RKO (cell line): ENCODE measurements around the gene TUBB1.
"Not testable (repeated sequence)": the region's sequence is repeated elsewhere in the genome, so short reads cannot be mapped to it uniquely, and the experiment has no call there.

Source experiments
- DNase-seq: peaks from one replicate; pipeline ENCODE4 v3.0.0-alpha.2; 2016; ENCODE audit warnings: low spot score

TUBB1 gene

DNA sequence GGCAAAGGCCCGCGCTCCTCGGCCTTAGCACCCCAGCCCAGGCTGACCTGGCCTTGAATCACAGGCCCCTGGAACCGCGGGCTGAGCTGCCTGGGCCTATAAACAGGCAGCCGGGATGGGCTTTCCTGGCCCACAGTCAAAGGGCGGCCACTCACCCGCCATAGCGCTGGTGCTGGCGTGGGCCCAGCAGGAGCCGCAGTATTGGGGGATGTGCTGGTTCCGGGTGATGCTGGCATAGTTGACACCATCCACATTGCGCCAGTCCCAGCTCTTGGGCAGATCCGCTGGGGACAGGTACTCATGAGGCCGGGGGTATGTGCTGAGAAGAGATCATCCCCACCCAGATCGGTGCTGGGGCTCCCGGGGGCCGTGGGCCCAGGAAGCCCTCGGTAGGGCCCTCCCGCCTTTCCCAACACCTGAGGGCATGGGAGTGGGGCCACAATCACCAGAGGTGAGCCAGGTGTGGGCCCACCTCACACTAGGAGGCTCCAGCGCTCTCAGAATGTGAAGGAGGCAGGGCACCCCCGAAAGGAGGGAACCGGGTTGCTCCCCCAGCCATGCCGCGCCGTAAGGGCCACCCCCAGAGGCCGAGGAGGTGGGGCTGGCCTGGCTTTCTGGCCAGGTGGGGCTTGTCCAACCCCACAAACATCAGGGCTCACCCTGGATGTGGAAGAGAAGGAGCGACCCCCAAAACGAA, 12.9 kb upstream of the TUBB1 start:
- DNase-seq, result peak; percentile 81

DNA sequence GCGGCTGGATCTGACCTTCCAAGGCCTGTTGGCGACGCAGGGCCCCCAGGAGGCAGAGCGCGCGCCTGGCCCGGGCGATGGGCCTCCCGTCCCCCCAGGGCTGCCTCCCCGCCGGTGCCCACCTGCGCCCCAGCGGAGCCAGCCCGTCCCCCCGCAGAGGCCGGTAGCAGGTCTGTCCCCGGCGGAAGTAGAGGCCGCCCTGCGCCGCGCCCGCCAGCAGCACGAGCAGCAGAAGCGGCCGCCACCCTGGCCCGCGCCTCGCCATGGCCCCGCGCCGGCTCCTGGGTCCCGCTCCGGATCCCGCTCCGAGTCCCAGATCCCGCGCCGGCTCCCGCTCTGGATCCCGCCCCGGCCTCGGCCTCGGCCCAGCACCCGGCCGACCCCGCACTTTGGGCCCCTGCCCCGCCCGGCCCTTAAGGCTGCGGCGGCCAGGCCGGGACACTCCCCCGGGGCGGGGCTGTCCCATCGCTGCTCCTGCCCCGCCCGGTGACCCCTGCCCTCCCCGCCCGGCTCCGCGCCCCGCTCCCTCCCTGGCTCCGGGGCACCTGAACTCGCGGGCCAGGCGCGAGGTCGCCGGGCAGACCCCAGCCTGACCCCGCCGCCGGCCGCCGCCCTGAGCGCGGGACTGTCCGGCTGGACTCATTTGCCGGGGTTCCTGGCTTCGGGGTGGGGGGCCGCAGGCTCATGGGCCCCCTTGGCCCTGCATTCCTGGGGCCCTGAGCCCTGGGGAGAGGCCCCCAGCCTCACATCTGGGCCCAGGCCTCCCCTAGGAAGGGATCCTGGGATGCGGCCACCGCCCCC, 12.2 kb upstream of the TUBB1 start, which contains the start of gene CTSZ:
CTSZ (minus strand) TSS at position 391 of the 801 bp plus-strand sequence; CDS start at position 265, 126 bp downstream.
- DNase-seq, result peak; percentile 70

DNA sequence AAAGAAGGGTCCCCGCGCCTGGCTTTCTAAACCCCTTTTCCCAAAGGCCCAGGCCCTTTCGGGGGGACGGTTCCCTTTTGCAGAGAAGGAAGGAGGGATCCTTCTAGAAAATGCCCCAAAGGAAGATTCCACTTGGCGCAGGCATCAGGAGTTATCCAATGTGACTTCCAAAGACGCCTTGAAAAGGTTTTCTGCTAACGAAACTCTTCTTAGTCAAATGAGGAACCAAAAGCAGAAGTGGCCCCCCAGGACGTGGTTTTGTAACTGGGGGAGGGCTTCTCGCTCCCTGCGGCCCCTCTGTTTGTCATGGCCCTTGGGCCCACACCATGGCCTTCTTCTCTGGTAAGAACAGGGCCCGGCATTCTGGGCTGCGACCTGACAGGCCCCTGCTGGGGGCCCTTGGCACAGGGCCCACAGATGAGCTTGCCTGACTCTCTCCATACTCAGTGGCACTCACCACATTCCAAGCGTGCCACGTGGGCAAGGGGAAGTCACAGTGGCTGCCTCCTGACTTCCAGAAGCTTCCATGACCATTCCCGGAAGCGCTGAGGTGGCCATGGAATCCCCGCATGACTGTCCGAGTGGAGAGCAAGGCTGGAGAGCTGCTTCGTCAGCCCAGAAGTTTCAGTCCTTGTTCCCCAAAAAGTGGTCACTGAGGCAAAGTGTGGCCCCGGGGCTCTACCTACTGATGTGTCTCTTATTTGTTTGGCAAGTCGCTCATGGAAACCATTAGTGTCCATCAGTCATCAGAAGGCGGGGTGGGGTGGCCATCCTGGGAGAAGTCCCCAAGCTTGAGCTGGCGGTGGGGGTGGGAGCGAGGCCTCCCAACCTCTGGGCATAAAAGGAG, 11.3 kb upstream of the TUBB1 start:
- DNase-seq, result no peak

DNA sequence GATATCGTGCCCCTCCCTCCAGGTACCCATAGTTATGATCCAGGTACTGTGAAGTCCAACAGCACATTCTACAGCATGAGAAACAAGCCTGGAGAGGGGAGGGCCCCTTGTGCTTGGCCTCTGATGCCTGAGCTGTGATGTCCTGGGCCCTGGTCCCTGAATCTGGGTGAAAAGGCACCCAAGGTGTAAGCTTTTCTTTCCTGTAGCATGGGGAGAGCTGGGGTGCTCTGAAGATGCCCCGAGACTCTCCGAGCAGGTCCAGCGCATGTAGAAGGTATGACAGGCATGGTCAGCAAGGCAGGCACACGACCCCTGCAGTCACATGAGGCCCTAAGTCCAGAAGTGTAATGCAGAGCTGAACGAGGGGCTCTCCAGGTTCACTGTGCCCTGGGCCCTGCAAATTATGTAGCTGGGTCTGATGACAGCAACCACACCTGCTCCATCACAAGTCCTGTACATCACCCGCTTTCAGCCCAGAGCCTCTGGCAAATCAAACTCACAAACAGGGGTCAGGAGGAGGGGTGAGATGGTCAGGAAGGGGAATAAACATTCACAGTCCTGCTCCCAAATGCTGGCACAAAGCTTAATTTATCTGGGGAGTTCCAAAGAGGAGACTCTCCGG, 10.4 kb upstream of the TUBB1 start:
- no peak for DNase-seq

DNA sequence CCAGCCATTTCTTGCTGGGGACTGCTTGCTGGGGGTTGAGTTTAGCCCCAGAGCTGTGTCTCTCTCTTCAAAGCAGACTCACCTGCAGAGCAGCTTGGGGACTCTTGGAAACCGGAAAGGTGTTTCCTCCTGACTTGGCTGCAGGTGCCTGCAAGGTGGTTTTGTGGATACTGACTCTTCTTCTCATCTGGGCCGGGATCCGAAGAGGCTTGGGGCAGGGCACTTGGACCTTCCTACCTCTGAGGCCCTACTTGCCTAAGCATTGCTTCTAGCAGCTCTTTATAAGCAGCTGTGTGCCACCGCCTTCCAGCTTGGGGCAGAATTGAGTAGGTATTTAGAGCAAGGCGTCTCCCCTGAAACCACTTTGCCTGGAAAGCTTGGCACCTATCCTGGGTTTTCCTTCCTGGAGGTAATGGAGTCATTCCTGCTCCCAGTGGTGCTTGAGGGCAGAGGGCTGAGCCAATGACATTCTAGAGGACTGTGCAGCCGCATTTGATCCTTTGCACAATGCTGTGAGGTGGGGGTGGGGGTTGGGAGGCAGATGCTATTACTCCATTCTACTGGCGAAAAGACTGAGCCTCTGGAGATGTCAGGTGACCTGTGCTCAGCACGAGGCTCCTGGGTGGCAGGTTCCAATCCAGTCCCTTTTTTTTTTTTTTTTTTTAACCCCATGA, 8.8 kb upstream of the TUBB1 start:
- DNase-seq, result no peak

DNA sequence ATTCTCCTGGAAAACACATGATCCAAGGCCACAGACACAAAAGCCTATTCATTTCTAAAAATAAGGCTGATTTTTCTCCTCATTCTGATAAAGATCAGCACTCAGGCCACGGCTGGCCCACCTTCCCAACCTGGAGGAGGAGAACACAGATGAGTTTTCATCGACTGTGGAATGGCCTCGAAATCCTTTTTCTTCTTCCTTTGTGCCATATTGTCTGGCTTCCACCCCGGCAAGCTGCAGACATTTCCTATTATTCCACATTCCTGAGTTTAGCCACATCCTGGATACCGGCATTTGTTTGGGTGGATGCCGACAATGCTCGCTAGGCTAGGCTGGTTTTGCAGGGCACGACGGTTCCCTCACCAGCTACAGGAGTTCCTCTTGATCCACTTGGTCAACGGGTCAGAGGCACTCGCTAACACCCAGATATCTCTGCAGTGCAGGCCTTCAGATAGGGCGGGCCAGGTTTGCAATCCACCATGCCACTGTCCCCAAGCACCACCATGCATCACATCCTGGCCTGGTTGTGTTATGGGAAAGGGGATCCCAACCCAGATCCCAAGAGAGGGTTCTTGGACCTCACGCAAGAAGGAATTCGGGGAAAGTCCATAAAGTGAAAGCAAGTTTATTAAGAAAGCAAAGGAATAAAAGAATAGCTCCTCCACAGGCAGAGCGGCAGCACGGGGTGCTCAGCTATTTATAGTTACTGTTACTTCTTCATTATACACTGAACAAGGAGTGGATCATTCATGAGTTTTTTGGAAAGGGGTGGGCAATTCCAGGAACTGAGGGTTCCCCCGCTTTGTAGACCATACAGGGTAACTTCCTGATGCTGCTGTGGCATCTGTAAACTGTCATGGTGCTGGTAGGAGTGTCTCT, 8.0 kb upstream of the TUBB1 start:
- DNase-seq, result no peak

DNA sequence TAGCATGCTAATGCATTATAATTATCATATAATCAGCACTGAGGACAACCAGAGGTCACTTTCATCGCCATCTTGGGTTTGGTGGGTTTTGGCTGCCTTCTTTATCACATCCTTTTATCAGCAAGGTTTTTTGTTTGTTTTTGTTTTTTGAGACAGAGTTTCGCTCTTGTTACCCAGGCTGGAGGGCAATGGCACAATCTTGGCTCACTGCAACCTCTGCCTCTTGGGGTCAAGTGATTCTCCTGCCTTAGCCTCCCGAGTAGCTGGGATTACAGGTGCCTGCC, 7.4 kb upstream of the TUBB1 start:
- not testable (repeated sequence) for DNase-seq

DNA sequence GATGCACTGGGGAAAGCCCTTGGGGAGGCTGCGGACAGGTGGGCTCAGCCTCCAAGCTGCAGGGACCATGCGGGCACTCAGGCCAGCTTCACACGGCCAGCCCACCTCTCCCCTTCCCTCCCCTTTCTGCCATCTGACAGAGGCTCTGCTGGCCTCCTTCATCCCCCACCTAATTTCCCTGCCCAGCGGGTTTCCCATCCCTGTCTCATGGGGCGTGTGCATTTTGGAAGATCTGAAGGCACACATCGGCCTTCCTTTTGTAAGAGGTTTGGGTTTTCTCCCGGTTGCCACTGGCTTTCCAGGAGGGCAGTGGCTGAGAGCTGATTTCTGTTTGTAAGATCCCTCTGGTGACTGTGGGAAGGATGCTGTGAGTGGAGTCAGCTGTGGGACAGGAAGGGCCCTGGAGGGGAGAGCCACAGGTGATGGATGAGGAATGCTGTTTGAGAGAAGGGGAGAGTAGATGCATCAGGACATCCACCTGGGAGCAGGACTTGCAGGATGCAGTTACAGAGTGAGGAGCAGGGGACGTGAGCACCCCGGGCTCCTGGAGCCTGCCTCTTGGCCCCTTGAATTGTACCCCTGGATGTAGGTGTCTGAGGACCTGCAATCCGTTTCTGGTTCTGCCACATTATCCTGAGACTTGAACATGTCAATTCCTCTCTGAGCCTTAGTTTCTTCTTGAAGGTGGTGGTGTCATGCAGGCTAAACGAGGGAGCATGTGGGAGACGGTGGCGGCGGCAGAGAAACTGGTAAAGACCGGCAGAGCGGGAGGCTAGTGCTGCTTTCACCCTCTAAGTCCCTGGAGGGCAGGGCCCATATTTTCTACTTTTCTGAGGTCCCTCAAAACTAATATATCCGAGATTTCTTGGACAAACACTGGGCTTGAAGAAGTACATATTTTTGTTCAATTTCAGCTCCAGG, 5.9 kb upstream of the TUBB1 start:
- no peak for DNase-seq

DNA sequence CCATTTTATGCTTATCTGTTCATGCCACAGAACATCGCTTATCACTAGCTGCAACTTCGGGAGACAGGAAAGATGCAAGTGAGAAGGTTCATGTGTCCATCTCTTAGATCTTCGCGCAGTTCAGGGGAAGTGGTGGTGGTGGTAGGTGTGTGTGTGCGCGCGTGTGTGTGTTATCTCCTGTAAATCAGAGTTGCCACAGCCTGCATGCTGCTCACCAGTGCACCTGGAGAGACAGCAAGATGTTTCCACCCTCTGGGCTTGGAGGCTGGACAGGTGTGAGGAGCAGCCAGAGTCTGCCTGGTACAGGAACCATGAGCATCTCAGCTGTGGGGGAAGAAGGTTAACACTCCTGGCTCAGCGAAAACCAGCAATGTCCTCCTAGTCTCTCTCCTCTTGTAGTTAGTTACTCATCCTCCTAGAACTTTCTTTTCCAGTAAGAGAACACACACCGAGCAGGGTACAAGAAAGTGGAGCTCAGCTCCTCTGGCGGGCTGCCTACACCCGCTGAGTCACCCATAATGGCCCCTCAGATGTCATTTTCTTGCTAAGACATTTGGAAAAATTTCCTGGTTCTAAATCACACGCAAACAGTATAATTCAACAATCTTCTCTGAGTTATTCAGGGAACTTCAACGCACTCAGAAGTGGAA, 5.1 kb upstream of the TUBB1 start:
- DNase-seq, result no peak

DNA sequence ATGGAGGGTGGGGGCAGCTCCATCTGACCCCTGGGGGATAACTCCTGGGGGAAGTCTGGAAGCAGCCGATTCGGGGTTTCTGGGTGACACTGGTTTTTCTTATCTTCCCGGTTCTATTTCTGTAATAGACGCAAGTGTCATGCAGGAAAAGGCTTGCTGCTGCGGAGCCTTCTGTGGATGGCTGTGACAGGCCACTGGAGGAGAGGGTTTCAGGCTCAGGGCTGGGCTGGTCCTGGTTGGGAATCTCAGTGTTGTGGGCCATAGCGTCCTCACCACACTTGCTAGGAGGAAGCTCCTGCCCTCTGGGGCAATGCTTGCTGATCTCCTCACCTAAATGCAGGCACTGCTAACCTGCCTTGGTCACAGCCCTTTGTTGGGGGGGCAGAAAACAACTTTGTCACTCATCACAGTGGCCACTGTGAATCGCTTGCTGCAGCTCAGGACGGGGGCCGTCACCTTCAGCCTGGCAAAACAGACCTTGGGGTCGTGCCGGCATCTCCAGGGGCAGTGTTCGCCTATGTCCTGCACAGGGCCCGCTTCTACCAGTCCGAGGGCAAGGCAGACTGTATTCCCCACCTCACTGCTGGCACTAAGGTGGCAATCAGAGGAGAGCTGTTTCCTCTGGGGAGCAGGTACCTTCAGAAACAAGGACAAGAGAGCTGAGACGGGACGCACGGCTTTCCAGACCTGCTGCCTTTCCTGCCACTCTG, 4.4 kb upstream of the TUBB1 start:
- DNase-seq, result no peak

DNA sequence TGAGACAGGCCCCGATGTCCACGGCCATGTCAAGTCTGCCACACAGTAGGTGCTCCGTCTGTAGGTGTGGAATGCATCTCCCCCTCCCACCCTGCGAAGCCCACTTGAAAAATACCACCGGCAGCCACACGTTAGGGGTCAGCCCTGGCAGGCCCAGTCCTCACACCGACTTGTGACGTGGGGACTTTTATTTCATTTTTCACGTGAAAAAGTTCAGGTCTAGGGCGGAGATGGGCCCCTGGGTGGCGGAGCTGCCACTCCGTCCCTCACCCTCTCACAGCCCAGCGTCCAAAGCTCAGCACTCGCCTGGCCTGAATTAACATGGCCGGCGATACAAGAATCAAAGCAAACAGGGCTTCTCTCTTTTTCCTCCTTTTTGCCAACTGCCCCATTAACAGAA, 3.8 kb upstream of the TUBB1 start:
- DNase-seq, result no peak

DNA sequence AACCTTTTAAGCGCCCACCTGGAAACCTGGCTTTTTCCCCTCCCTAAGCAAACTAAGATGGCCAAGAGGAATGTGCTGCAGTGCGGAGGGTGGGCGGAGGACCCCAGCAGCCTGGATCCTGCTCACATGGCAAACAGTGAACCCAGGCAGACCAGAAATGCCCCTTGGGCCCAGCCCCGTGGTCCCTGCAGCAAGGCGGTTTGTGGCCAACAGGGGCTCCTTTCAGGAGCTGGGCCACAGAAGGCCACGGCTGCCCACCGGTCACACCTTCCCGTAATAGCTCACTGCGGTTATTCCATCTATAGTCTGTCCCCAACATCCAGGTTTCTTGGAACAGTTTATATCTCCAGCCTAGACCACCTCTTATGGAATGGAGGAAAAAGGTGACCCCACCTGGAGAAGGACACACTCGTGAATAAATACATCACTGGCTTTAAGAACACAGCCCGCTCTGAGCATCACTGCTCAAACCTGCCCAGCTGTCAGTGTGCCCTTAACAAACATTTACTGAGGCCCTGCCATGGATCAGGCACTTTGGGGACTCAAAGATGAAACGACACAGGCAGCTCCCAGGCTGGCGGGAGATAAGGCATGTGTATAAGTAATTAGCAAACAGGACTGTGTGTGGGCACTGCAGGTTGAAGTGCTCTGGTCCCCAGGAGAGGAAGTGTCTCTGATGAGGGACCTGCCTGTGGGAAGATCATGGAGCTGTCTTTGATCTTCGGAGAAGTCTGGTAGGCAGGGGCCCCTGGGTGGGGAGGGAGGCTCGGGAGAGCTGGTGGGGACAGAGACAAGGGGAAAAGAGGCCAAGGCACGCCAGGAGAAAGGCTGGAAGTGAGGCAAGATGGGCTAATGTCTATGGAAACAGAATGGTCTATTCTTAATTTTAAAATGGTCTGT, 3.2 kb upstream of the TUBB1 start:
- DNase-seq, result no peak

DNA sequence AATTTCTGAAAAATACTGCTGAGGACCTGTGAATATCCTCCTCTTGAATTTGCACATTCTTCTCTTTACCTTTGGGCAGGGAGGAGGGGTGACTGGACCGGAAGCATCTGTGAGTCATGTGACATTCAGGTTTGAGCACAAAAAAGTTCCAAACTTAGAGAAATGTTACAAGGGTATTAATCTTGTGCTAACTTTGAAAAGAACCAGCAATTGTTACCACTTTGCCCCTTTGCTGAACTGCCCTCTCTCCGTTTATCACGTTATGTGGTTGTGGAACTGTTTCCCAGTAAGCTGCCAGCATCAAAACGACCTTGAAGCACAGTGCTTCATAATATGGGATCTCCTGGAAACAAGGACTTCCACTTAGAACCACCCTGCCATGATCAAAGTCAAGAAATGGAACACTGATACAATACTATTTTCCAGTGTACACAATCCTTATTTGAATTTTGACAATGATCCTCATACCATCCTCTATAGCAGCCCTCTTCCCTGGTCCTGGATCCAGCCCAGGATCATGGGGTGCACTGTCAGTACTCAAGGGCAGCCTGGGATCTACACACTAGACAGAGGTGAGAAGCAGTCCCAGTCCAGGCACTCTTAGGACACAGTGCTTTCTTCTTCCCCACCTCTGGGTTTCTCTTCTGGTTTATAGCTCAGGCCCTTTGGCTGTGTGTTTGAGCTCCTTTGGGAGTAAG, 2.3 kb upstream of the TUBB1 start:
- no peak for DNase-seq

DNA sequence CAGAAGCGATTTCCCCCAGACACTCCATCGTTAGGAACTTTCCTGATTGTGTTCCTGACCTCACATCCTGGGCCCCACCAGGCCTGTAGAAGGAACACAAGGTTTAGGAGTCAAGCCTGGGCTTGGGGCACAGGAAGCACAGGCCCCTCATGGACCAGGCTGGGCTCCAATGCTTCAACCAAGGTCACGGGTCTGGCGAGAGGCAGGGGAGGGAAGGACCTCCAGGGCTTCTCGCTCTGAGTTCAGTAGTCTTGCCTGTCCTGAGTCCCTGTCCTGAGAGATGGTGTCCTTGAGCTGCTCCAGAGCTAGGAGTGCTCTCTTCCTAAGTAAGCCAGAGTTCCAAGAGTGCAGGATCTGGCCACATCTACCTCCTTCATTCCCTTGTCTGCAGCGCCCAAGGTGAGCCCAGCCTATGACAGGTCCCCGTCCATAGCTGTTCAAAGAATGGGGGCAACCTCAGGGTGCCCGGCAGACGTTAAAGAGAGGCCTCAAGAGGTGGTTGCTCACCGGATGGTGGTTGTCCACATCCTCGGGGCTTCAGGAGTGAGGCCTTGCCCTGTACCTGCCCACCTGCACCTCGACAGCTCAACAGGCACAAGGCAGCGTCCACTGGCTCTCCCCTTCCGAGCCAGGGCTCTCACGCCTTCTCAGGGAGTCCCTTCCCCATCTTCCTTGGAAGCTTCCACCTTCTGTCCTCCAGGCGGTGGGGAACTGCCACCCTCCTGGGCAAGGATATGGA, 1.6 kb upstream of the TUBB1 start:
- DNase-seq, result no peak

DNA sequence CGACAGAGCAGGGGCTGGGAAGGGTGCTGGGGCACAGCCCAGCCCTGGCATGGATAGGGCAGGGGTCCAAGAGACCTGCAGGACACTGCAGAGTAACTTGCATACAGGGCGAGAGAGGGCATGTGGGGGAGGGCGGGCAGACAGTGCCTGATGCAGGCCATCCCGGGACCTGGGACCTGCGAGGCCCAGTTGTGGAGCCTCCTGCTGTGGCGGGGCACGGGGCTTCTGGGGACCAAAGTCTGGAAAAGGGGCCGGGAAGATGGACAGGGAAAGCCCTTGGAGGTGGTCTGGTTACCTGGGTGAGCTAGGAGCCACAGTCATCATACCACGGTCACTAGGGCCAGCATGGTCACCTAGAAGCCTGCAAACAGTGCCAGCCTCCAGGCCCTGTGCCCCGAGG, 412 bp upstream of the TUBB1 start:
- DNase-seq, result no peak

DNA sequence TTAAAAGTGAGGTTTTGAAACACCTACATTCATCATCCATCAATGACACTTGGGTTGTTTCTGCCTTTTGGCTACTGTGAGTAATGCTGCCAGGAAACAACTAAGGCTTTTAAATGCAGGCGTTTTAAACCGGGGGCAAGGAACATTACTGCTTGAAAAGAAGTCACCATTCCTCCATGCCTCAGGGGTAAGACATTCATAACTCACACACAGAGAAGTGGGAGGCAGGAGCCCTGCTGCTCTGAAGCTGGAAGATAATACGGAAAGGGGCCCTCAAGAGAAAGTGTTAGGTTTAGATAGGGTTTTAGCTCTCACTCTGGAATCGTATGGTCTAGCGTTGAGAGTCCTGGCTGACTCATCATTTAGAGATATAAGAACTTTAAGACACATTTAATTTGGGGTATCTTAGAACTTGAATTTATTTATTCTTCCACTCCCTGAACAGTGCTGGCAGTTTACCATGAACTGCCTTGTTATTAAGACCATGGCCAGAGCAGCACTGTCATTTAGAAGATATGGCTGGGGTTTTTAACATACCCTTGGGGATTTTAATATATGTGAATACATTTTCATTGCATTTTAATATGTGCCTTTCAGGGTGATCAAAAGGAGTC, 1.8 kb downstream of the TUBB1 start:
- peak; percentile 31 for DNase-seq
